AG04450 (cell line): ENCODE measurements around the gene HPSE. TPM values are rescaled to one million over a fixed set of nuclear protein-coding genes. Genes with fewer than 3 reads are reported as not detected.

Experiments used
- CTCF ChIA-PET: fragments of 300-600, 350-600 bp; formaldehyde crosslinking; extraction: SDS; loops from one replicate; lab custom pipeline; 2022; ENCODE audit warnings: antibody characterized with exemption, inconsistent platforms; lab: Charles Lee
- POLR2A ChIA-PET: fragments of 350-600 bp; formaldehyde crosslinking; extraction: SDS; loops from one replicate; lab custom pipeline; 2021; ENCODE audit warnings: antibody characterized with exemption, inconsistent platforms; lab: Yijun Ruan, JAX
- DNase-seq: peaks from one replicate; pipeline ENCODE4 v3.0.0-alpha.2; 2011; ENCODE audit warnings: low read depth, low spot score
- H3K27ac ChIP-seq: one replicate; pipeline ENCODE4 v1.5.1; 2012; ENCODE audit warnings: low read depth, low read length, control low read depth
- H3K27me3 ChIP-seq: one replicate; pipeline ENCODE4 v1.6.0; 2012; ENCODE audit warnings: low read length; ENCODE audit not compliant: control insufficient read depth, insufficient read depth
- H3K4me3 ChIP-seq: 2 replicates; pipeline ENCODE4 v1.5.1; 2011; ENCODE audit warnings: mild to moderate bottlenecking, low read depth, low read length, control low read depth
- H3K9me3 ChIP-seq: 2 replicates; pipeline ENCODE4 v1.5.1; 2012; ENCODE audit warnings: low read length; ENCODE audit not compliant: control insufficient read depth, insufficient read depth
- polyA plus RNA-seq: library from polyadenylated mRNA; depleted of rRNA; stranded (reverse); fragments of >200 nt; gene quantifications from 2 replicates; pipeline ENCODE4 v1.2.3, GENCODE V29; 2011
- TF ChIP-seq, protein P1 (sequence below): IDR thresholded peaks from 2 replicates; pipeline ENCODE4 v1.5.1; 2011; ENCODE audit warnings: low read depth, low read length, control low read depth, inconsistent platforms

The HPSE gene
- polyA plus RNA-seq, 1 experiment = 0.37 TPM

DNA sequence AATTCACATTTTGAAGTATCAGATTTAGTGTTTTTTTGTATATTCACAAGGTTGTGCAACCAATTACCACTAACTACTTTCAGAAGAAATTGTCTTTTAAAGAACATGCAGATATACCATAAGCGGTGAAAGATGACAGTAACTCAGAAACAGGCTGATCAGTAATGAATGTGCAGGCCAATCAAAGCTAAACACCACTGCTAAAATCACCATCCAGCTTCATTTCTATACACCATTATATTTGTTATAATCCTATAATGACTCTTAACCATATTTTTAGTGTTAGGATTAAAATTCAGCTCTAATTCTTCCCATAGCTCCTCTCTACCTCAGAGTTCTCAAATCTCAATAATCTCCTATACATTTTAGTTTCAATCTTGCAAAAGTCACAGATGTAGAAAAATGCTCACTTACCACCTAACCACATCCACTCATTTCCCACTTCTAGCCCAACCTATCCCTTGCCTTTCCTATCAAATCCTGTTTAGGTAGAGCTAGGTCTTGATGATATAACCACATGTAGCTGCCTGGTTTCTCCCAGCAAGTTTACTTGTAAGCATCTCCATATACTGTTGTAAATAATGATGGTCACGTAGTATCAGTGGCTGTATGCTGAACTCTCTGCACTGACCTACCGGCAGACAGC is 66.7 kb downstream of the HPSE start:
- ChIA-PET CTCF (interaction anchor here (1.2 to 2.3 kb wide), 3 partner anchors 14 to 193 kb away, joined by 3 to 13 read pairs (median 12); no protein-coding TSS in a partner anchor), POLR2A (interaction anchor here (0.9 to 1.0 kb wide), 2 partner anchors 11 to 233 kb away, joined by 3 read pairs; partner anchors contain the start of gene COPS4)
- TF ChIP-seq, protein P1, sequence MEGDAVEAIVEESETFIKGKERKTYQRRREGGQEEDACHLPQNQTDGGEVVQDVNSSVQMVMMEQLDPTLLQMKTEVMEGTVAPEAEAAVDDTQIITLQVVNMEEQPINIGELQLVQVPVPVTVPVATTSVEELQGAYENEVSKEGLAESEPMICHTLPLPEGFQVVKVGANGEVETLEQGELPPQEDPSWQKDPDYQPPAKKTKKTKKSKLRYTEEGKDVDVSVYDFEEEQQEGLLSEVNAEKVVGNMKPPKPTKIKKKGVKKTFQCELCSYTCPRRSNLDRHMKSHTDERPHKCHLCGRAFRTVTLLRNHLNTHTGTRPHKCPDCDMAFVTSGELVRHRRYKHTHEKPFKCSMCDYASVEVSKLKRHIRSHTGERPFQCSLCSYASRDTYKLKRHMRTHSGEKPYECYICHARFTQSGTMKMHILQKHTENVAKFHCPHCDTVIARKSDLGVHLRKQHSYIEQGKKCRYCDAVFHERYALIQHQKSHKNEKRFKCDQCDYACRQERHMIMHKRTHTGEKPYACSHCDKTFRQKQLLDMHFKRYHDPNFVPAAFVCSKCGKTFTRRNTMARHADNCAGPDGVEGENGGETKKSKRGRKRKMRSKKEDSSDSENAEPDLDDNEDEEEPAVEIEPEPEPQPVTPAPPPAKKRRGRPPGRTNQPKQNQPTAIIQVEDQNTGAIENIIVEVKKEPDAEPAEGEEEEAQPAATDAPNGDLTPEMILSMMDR = no peak
- Histone ChIP-seq H3K9me3 (no peaks in the 10 kb centered on the region), H3K27ac (no peak overlapping the region), H3K27me3 (no peaks in the 10 kb centered on the region), H3K4me3 (no peak overlapping the region)
- no peak for DNase-seq

DNA sequence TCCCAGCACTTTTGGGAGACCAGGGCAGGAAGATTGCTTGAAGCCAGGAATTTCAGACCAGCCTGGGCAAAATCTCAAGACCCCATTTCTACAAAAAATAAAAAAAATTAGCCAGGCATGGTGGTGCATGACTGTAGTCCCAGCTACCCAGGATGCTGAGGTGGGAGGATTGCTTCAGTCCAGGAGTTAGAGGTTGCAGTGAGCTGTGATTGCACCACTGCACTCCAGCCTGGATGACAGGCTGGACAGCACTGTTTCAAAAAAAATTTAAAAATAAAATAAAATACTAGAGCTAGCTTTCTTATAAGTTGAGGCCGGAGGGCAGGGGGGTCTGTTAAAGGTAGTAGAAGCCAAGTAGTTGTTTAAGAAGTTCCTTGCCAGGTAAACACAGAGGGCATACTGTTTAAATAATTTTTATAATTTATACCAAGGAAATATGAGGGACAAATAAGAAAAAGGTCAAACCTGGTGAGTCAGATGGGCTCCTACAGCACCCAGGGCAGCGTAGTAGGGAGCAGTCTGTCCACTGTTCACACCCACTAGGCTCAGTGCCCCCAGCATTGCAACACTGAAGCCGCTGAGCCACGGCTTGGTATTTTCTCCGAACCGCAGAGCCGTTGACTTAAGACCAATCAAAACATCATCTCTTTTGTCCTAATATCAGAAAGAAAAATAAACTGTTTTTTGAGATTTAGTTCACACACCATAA is 67.4 kb downstream of the HPSE start:
- TF ChIP-seq, protein P1 = no peak
- no peak for DNase-seq
- Histone ChIP-seq H3K4me3 (no peak overlapping the region), H3K9me3 (no peaks in the 10 kb centered on the region), H3K27ac (no peak overlapping the region), H3K27me3 (no peaks in the 10 kb centered on the region)
- CTCF ChIA-PET = interaction anchor here (0.5 to 2.3 kb wide), 8 partner anchors 14 to 857 kb away, joined by 3 to 13 read pairs (median 6); no protein-coding TSS in a partner anchor
- POLR2A ChIA-PET = interaction anchor here (0.9 kb wide), 1 partner anchor 10 kb away, joined by 3 read pairs; no protein-coding TSS in a partner anchor

DNA sequence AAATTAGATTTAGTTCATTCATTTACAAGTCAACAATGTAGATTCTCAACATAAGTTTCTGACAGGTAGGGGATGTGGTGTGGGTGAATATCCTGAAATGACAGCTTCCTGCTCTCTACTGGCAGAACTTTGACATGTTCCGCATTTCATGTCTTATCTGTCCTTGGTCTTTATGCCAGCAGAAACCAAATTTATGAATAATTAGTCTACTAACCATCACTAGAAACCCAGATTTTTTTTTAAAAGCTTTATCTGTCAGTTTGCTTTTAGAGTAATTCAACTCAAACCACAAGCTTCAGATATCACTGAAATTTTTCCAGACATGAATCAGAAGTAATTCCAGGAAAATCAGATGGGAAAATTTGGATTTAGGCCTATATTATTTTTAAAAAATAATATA is 68.0 kb downstream of the HPSE start:
- no peaks in the 10 kb centered on the region for H3K9me3 ChIP-seq
- no peak for DNase-seq

DNA sequence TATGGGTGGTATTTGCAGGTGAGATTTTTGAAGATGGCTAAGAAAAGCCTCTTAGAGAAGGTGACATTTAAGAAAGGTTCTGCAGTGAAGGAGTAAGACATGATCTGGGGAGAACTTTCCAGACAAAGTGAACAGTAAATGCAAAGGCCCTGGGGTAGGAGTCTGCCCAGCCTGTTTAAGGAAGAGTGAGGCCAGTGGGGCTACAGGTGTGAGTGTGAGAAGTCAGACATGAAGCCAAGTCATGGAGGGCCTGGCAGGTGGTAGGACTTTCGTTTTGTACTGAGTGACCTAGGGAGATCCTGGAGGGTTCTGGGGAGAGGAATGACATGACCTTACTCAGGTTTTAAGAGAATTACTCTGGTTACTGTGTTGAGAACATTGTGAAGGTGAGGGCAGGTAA is 71.5 kb downstream of the HPSE start:
- DNase-seq = no peak
- Histone ChIP-seq H3K27me3 (no peaks in the 10 kb centered on the region), H3K9me3 (no peaks in the 10 kb centered on the region), H3K4me3 (no peak overlapping the region), H3K27ac (no peak overlapping the region)
- TF ChIP-seq, protein P1 = no peak
- CTCF ChIA-PET = interaction anchor here (0.7 to 3.3 kb wide), 3 partner anchors 9 to 18 kb away, joined by 3 to 14 read pairs (median 4); no protein-coding TSS in a partner anchor
- POLR2A ChIA-PET = no interaction called here

More for the DNA sequence above, 68.0 kb downstream of the HPSE start:
- ChIA-PET POLR2A (interaction anchor here (0.9 kb wide), 1 partner anchor 10 kb away, joined by 3 read pairs; no protein-coding TSS in a partner anchor), CTCF (interaction anchor here (0.5 to 2.3 kb wide), 6 partner anchors 13 to 856 kb away, joined by 3 to 12 read pairs (median 4); no protein-coding TSS in a partner anchor)
- H3K27ac ChIP-seq = no peak overlapping the region
- H3K4me3 ChIP-seq = no peak overlapping the region
- TF ChIP-seq, protein P1 = no peak
- H3K27me3 ChIP-seq = no peaks in the 10 kb centered on the region
